Activated B cell treated with CpG ODN at 0.5 μM for 24 hours (primary cell): Measurements from ENCODE around the gene TECPR1. TPM values are rescaled to one million over a fixed set of nuclear protein-coding genes. Genes with fewer than 3 reads are reported as not detected.

ENCODE experiments used
- ATAC-seq: fragments of 200-7000 bp; cut with Tn5 transposase; one replicate; pipeline ENCODE4 v1.10.0; 2021; ENCODE audit warnings: low read depth, mild to moderate bottlenecking, moderate library complexity
- CTCF ChIA-PET: fragments of 350-600 bp; sonication (Branson Sonifier 250); formaldehyde crosslinking; loops from one replicate; lab custom pipeline; 2021; ENCODE audit warnings: antibody characterized with exemption; lab: Charles Lee
- POLR2A ChIA-PET: fragments of 350-600 bp; sonication (Branson Sonifier 250); formaldehyde crosslinking; loops from one replicate; lab custom pipeline; 2021; ENCODE audit warnings: antibody characterized with exemption; lab: Charles Lee
- DNase-seq: peaks from one replicate; pipeline ENCODE4 v3.0.0; 2022
- H3K27ac Mint-ChIP-seq: one replicate; pipeline ENCODE4 v1.8.0; 2020; ENCODE audit warnings: mixed read lengths
- H3K27me3 Mint-ChIP-seq: one replicate; pipeline ENCODE4 v1.8.0; 2021; ENCODE audit warnings: mixed read lengths
- H3K36me3 Mint-ChIP-seq: one replicate; pipeline ENCODE4 v1.8.0; 2021; ENCODE audit warnings: low read depth, mixed read lengths
- H3K4me1 Mint-ChIP-seq: one replicate; pipeline ENCODE4 v1.8.0; 2021; ENCODE audit warnings: mixed read lengths
- H3K4me3 Mint-ChIP-seq: one replicate; pipeline ENCODE4 v1.8.0; 2020; ENCODE audit warnings: mild to moderate bottlenecking, mixed read lengths
- H3K9me3 Mint-ChIP-seq: one replicate; pipeline ENCODE4 v1.8.0; 2020; ENCODE audit warnings: mixed read lengths
- intact Hi-C: fragments of 100-400 bp; cut with micrococcal nuclease; formaldehyde crosslinking; loops from one replicate; pipeline ENCODE4 v1.15.1; 2024
- total RNA-seq: library from RNA; stranded (reverse); gene quantifications from 2 replicates; pipeline ENCODE4 v1.2.3, GENCODE V29; 2022
- TF ChIP-seq, protein P1 (sequence below): fragments of 200-600 bp; IDR thresholded peaks from one replicate; pipeline ENCODE4 v1.8.0; 2022; ENCODE audit warnings: antibody characterized with exemption, mild to moderate bottlenecking

Gene TECPR1
- total RNA-seq, 1 donor from 2014 or later: 34.5 TPM

DNA sequence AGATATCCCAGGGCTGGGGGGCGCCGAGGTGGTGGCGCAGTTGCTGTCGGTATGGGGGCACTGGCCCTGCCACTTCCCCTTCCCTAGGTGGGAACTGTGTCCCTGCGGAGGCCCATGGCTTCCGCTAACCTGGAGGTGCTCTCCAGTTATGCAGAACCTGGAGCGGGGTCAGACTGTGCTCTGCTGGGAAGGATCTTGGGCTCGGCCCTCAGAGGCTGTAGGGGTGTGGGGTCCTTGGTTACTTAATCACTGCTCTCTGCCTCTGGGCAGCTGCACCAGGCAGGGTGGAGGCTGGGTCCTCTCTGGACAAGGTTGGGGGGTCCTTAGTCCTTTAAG lies 31.8 kb upstream of the TECPR1 start:
- Mint-ChIP-seq H3K36me3 (peaks cover 6% of the 10 kb centered on the region), H3K9me3 (no peaks in the 10 kb centered on the region), H3K27me3 (no peaks in the 10 kb centered on the region), H3K4me1 (peaks cover 41% of the 10 kb centered on the region), H3K27ac (no peak overlapping the region), H3K4me3 (peak overlapping the region; percentile 15)
- TF ChIP-seq, protein P1, sequence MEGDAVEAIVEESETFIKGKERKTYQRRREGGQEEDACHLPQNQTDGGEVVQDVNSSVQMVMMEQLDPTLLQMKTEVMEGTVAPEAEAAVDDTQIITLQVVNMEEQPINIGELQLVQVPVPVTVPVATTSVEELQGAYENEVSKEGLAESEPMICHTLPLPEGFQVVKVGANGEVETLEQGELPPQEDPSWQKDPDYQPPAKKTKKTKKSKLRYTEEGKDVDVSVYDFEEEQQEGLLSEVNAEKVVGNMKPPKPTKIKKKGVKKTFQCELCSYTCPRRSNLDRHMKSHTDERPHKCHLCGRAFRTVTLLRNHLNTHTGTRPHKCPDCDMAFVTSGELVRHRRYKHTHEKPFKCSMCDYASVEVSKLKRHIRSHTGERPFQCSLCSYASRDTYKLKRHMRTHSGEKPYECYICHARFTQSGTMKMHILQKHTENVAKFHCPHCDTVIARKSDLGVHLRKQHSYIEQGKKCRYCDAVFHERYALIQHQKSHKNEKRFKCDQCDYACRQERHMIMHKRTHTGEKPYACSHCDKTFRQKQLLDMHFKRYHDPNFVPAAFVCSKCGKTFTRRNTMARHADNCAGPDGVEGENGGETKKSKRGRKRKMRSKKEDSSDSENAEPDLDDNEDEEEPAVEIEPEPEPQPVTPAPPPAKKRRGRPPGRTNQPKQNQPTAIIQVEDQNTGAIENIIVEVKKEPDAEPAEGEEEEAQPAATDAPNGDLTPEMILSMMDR: no peak
- intact Hi-C loops: loop anchor here (10.0 kb wide), 1 partner anchor 1169 kb away; the partner anchor contains the start of gene SDHAF3
- CTCF ChIA-PET: no interaction called here
- POLR2A ChIA-PET: no interaction called here
- ATAC-seq (no peak), DNase-seq (no peak)

DNA sequence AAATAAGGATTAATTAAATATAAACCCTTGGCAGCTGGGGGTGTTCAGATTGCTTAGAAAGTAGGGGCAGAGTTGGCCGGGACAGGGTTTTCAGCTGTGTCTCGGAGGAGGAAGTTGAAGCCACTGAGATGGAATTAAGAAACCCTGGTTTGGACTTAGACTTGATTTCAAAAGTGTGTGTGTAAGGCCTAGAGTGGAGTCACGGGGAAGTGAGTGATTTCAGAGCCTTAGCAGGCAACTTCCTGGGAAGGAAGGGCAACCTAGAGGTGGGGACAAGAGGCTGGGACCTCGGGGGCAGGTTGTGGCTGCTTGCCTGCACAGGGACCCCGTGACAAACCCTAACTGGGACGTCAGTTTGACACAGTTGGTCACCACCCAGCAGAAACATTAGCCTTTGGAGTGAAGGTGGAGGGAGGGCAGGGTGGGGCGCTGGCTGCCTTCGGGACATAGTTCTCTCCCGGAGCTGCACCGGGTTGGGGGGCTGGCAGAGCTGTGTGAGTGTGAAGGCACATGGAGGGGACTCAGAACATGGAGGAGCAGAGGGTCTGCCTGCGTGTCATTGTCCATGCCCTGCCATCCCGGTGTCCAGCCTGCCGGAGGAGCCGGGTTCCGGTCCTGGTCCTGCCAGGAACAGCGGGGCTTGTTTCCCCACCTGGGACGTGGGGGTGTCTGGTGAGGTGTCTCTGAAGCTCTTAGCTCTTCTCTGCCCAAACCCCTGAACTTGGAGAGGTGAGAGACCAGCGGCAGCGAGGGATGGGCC lies 31.3 kb upstream of the TECPR1 start:
- Mint-ChIP-seq H3K36me3 (peaks cover 2% of the 10 kb centered on the region), H3K9me3 (no peaks in the 10 kb centered on the region), H3K27me3 (no peaks in the 10 kb centered on the region), H3K27ac (no peak overlapping the region), H3K4me3 (peak overlapping the region; percentile 85), H3K4me1 (peaks cover 40% of the 10 kb centered on the region)
- ChIA-PET POLR2A (interaction anchor here (0.6 to 1.4 kb wide), 2 partner anchors 31 to 36 kb away, joined by 3 to 6 read pairs; partner anchors contain the start of gene TECPR1), CTCF (no interaction called here)
- TF ChIP-seq, protein P1: no peak
- no peak for DNase-seq
- no peak for ATAC-seq
- intact Hi-C loops: loop anchor here (10.0 kb wide), 1 partner anchor 1169 kb away; the partner anchor contains the start of gene SDHAF3

DNA sequence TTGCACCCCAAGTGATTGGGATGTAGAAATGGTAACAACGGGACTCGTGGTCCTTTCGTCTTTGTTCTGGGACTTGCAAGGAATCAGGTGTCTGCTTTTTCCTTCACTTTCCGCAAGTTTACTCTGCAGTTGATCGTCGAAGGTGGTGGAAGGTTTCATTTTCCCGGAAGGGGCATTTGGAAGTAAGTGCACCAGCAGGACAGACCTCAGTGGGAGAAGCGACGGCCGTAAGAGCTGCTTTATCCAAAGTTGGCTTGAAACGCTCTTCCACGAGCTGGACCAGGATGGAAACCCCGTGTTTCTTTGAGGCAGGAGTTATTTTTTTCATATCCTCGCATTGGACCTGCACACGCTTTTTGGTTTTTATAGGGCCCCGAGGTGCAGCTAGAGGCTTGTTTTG lies 30.7 kb upstream of the TECPR1 start:
- Mint-ChIP-seq H3K9me3 (no peaks in the 10 kb centered on the region), H3K4me1 (peaks cover 40% of the 10 kb centered on the region), H3K27ac (peak overlapping the region; percentile 75), H3K27me3 (no peaks in the 10 kb centered on the region), H3K4me3 (peak overlapping the region; percentile 85), H3K36me3 (peaks cover 1% of the 10 kb centered on the region)
- TF ChIP-seq, protein P1: no peak
- ChIA-PET POLR2A (interaction anchor here (0.6 to 1.4 kb wide), 2 partner anchors 30 to 37 kb away, joined by 3 to 6 read pairs; partner anchors contain the start of gene TECPR1), CTCF (no interaction called here)
- DNase-seq (no peak), ATAC-seq (no peak)
- intact Hi-C loops: loop anchor here (10.0 kb wide), 1 partner anchor 1168 kb away; the partner anchor contains the start of gene SDHAF3

DNA sequence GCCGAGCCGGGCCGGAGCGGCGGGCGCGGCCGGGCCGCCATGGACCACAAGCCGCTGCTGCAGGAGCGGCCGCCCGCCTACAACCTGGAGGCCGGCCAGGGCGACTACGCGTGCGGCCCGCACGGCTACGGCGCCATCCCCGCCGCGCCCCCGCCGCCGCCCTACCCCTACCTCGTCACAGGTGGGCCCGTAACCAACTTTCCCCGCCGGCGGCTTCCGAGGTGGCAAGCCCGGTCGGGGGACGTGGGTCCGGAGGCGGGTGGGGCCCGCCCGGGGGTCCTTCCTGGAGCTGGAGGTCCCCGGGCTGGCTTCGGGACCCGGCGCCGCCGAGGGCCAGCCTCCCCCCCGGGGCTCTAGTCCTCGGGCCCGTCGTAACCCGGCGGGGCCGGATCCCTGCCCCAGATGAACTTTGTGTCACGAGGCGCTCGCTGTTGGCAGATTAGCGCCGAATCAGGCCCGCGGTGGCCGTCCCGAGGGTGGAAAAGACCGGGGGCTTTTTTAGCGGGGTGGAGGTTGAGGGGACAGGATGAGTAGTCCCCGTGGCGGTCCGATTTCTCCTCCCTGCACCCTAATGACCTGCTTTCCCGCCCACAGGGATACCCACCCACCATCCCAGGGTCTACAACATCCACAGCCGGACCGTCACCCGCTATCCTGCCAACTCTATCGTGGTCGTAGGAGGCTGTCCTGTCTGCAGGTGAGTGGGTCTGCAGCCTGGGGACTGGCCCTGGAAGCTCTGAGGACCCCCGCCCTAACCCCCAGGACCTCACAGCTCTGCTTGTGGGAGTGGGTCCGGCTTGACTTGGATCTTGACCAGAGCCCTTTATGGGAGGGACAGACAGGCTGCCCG lies 29.9 kb upstream of the TECPR1 start:
- CTCF ChIA-PET: interaction anchor here (1.0 kb wide), 1 partner anchor 120 kb away, joined by 3 read pairs; the partner anchor contains the start of gene BAIAP2L1
- ATAC-seq (peak; percentile 1), DNase-seq (no peak)
- Mint-ChIP-seq H3K4me3 (peak overlapping the region; percentile 85), H3K27ac (peak overlapping the region; percentile 75), H3K36me3 (peaks cover 1% of the 10 kb centered on the region), H3K27me3 (no peaks in the 10 kb centered on the region), H3K9me3 (no peaks in the 10 kb centered on the region), H3K4me1 (peaks cover 40% of the 10 kb centered on the region)
- TF ChIP-seq, protein P1: no peak
- intact Hi-C loops: loop anchor here (1.0 to 10.0 kb wide), 10 partner anchors 30 to 1167 kb away; partner anchors contain the start of genes ASNS, BAIAP2L1, LMTK2 and SDHAF3
- POLR2A ChIA-PET: interaction anchor here (0.6 to 1.4 kb wide), 3 partner anchors 29 to 38 kb away, joined by 3 to 6 read pairs (median 3); partner anchors contain the start of gene TECPR1
